Subcutaneous abdominal adipose tissue (tissue), 5 donors: ENCODE results near the gene TEAD1.

Experiments used
- H3K27ac ChIP-seq: one replicate; pipeline ENCODE4 v1.7.0; 2013; ENCODE audit warnings: low read depth, mild to moderate bottlenecking, inconsistent platforms, low read length, moderate library complexity
- H3K27me3 ChIP-seq, 5 donors: one replicate each; pipeline ENCODE4 v1.7.0; 2013; ENCODE audit warnings: low read length in 5 of 5, inconsistent platforms in 1 of 5; ENCODE audit not compliant: control insufficient read depth in 5 of 5, insufficient read depth in 4 of 5
- H3K36me3 ChIP-seq, 5 donors: one replicate each; pipeline ENCODE4 v1.7.0; 2013; ENCODE audit warnings: low read length in 5 of 5; ENCODE audit not compliant: control insufficient read depth in 5 of 5, insufficient read depth in 5 of 5
- H3K4me1 ChIP-seq, 5 donors: one replicate each; pipeline ENCODE4 v1.7.0; 2013; ENCODE audit warnings: low read length in 5 of 5, mild to moderate bottlenecking in 3 of 5, moderate library complexity in 1 of 5; ENCODE audit not compliant: control insufficient read depth in 5 of 5, insufficient read depth in 5 of 5
- H3K4me3 ChIP-seq, 5 donors: one replicate each; pipeline ENCODE4 v1.7.0; 2013; ENCODE audit warnings: low read length in 5 of 5, low read depth in 1 of 5
- H3K9ac ChIP-seq, 5 donors: one replicate each; pipeline ENCODE4 v1.7.0; 2013; ENCODE audit warnings: low read length in 5 of 5, mild to moderate bottlenecking in 4 of 5, moderate library complexity in 3 of 5
- H3K9me3 ChIP-seq, 5 donors: one replicate each; pipeline ENCODE4 v1.7.0; 2013; ENCODE audit warnings: low read length in 5 of 5; ENCODE audit not compliant: control insufficient read depth in 5 of 5
- donor health status: healthy.
- donor health status: healthy.
- donor health status: healthy.
- donor health status: healthy.
- donor health status: healthy.

The TEAD1 gene

DNA sequence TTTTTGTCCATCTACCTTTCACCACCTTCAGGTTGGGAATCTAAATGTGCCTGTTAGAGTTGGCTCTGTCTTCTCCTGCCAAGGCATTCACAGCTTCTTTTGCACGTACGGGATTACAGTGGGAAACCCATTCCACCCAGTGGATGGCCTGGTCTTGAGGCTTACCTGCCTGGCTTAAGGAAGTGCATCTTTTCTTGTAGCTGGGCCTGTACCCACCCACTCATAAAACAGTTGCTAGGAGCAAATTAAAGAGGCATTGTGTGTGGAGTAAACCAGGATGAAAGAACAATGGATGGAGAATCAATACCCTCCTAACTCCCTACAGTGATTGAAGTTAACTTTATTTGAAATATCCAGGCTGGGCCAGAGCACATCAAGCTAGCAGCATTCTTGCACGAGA, 71.6 kb downstream of the TEAD1 start:
- Histone ChIP-seq H3K27ac (no peak overlapping the region), H3K9ac (no peak overlapping the region), H3K4me1 (peaks cover 0 to 12% (median 6%) of the 10 kb centered on the region in 5 donors)

GRCh38 chr11:12746593-12747097, 72.4 kb downstream of the TEAD1 start:
- no peaks in the 10 kb centered on the region for H3K9me3 ChIP-seq
- no peak overlapping the region for H3K9ac ChIP-seq
- H3K4me1 ChIP-seq: peaks cover 0 to 11% (median 6%) of the 10 kb centered on the region in 5 donors
- H3K4me3 ChIP-seq: no peak overlapping the region
- H3K36me3 ChIP-seq: no peaks in the 10 kb centered on the region
- H3K27me3 ChIP-seq: no peaks in the 10 kb centered on the region
- H3K27ac ChIP-seq: no peak overlapping the region

More for the DNA sequence above, 71.6 kb downstream of the TEAD1 start:
- Histone ChIP-seq H3K4me3 (no peak overlapping the region), H3K9me3 (no peaks in the 10 kb centered on the region), H3K36me3 (no peaks in the 10 kb centered on the region), H3K27me3 (no peaks in the 10 kb centered on the region)

GRCh38 chr11:12748561-12748960, 74.3 kb downstream of the TEAD1 start:
- no peaks in the 10 kb centered on the region for H3K27me3 ChIP-seq
- H3K9ac ChIP-seq: no peak overlapping the region
- H3K36me3 ChIP-seq: no peaks in the 10 kb centered on the region
- no peak overlapping the region for H3K27ac ChIP-seq
- H3K9me3 ChIP-seq: no peaks in the 10 kb centered on the region
- H3K4me1 ChIP-seq: peaks cover 0 to 9% (median 6%) of the 10 kb centered on the region in 5 donors
- H3K4me3 ChIP-seq: no peak overlapping the region

DNA sequence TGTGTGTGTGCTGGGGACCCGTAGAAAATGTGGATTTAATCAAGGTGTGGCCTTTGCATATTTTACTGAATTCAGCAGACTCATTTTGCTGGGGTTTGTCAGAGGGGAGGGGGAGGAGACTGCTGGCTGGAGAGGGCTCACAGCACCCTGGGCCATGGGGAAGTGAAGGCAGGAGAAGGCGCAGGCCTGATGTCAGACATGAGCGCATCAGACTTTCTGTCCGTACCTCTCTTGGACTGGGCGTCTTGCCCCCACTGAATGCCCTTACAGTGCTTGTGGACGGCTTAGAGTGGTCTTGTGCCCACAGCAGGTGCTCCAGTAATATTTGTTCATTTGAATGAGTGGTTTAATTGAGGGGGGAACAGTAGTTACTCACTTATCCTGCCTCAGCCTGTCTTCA, 75.2 kb downstream of the TEAD1 start:
- H3K4me1 ChIP-seq: peaks cover 0 to 9% (median 6%) of the 10 kb centered on the region in 5 donors
- H3K9ac ChIP-seq: no peak overlapping the region
- H3K4me3 ChIP-seq: no peak overlapping the region
- no peaks in the 10 kb centered on the region for H3K9me3 ChIP-seq
- no peak overlapping the region for H3K27ac ChIP-seq
- no peaks in the 10 kb centered on the region for H3K36me3 ChIP-seq
- H3K27me3 ChIP-seq: no peaks in the 10 kb centered on the region

DNA sequence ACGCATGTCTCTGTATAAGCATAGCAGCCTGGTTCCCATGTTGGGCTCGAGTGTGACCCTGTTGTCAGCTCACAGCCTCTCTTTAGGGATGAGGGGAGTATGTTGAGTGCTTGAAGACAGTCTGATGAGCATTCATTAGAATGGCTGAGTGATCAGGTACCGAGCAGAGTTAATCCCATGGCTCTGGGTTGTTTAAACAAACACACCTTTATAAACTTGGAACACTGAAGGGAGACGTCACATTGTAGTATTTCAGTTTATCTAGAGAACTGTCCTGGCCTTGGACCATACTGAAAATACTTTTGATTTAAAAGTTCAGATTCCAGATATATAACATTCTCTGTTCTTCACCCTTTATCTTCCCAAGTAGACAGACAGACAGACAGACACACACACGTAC, 76.0 kb downstream of the TEAD1 start:
- Histone ChIP-seq H3K36me3 (no peaks in the 10 kb centered on the region), H3K9me3 (no peaks in the 10 kb centered on the region), H3K27ac (no peak overlapping the region), H3K4me1 (peaks cover 0 to 9% (median 6%) of the 10 kb centered on the region in 5 donors), H3K9ac (no peak overlapping the region), H3K4me3 (no peak overlapping the region), H3K27me3 (no peaks in the 10 kb centered on the region)

GRCh38 chr11:12752868-12753524, 78.8 kb downstream of the TEAD1 start:
- H3K27ac ChIP-seq: no peak overlapping the region
- no peaks in the 10 kb centered on the region for H3K9me3 ChIP-seq
- no peaks in the 10 kb centered on the region for H3K36me3 ChIP-seq
- H3K27me3 ChIP-seq: no peaks in the 10 kb centered on the region
- no peak overlapping the region for H3K4me3 ChIP-seq
- H3K4me1 ChIP-seq: peaks cover 0 to 5% (median 2%) of the 10 kb centered on the region in 5 donors
- H3K9ac ChIP-seq: no peak overlapping the region

GRCh38 chr11:12754021-12754420, 79.8 kb downstream of the TEAD1 start:
- Histone ChIP-seq H3K27me3 (no peaks in the 10 kb centered on the region), H3K9ac (no peak overlapping the region), H3K27ac (no peak overlapping the region), H3K36me3 (no peaks in the 10 kb centered on the region), H3K4me3 (no peak overlapping the region), H3K9me3 (no peaks in the 10 kb centered on the region), H3K4me1 (peaks cover 0 to 3% (median 0%) of the 10 kb centered on the region in 5 donors)

DNA sequence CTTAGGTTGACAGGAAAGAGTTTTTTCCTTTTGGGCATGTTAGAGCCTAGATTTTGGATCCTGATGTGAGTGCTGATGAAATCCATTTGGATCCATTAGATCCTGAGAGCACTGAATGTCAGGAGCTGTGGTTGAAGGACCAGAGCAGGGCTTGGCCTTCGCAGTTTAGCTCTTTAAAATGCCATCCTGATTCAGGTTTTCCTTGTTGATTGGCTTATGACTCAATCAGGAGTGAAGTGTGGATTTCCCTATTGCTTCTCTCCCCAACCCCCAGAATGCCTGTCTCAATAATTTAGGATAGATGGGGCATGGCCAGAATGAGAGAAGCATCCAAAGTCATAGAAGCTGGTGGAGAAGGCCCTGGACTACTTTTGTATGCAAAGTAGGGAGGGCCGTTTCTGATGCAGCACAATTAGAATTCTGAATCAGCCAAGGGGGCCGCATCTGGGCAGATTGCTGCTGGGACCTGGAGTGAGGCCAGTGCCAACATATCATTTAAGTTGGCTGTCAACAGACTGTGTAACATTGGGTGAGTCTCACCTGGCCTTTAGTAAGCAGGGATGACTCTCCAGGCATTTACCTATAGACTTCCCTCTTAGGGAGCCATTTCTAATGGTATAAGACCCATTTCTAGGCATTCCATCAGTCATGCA, 80.5 kb downstream of the TEAD1 start:
- H3K9ac ChIP-seq: no peak overlapping the region
- no peak overlapping the region for H3K27ac ChIP-seq
- H3K4me1 ChIP-seq: peaks cover 0 to 3% (median 0%) of the 10 kb centered on the region in 5 donors

GRCh38 chr11:12755510-12756453, 81.6 kb downstream of the TEAD1 start:
- H3K9me3 ChIP-seq: no peaks in the 10 kb centered on the region

More for the DNA sequence above, 80.5 kb downstream of the TEAD1 start:
- Histone ChIP-seq H3K9me3 (no peaks in the 10 kb centered on the region), H3K36me3 (no peaks in the 10 kb centered on the region), H3K4me3 (no peak overlapping the region), H3K27me3 (no peaks in the 10 kb centered on the region)

More at GRCh38 chr11:12755510-12756453, 81.6 kb downstream of the TEAD1 start:
- Histone ChIP-seq H3K27ac (no peak overlapping the region), H3K4me3 (no peak overlapping the region), H3K4me1 (peaks cover 0 to 3% (median 0%) of the 10 kb centered on the region in 5 donors), H3K9ac (no peak overlapping the region), H3K36me3 (no peaks in the 10 kb centered on the region), H3K27me3 (no peaks in the 10 kb centered on the region)
